GM19372 (cell line): ENCODE data around the gene ABCA13.

ENCODE experiments used
- ATAC-seq: cut with Tn5 transposase; IDR thresholded peaks from one replicate; pipeline ENCODE4 v1.9.1; 2021; ENCODE audit warnings: mild to moderate bottlenecking, low read depth, moderate library complexity; ENCODE audit not compliant: unreplicated experiment

ABCA13 gene

GRCh38 chr7:48363174-48363573 lies 191.9 kb downstream of the ABCA13 start:
- ATAC-seq: no peak

- ATAC-seq: no peak
Observed at GRCh38 chr7:48365010-48365409, 193.8 kb downstream of the ABCA13 start.

GRCh38 chr7:48366096-48366495 lies 194.8 kb downstream of the ABCA13 start:
- no peak for ATAC-seq

GRCh38 chr7:48376263-48376662 lies 205.0 kb downstream of the ABCA13 start:
- ATAC-seq: no peak

- ATAC-seq: no peak
Observed at GRCh38 chr7:48380921-48381320, 209.7 kb downstream of the ABCA13 start.

GRCh38 chr7:48381571-48381970 lies 210.3 kb downstream of the ABCA13 start:
- no peak for ATAC-seq

- ATAC-seq: no peak
Observed at GRCh38 chr7:48384180-48384752, 213.0 kb downstream of the ABCA13 start.

- ATAC-seq: no peak
Observed at GRCh38 chr7:48387932-48388331, 216.7 kb downstream of the ABCA13 start.

GRCh38 chr7:48388911-48389310 lies 217.7 kb downstream of the ABCA13 start:
- ATAC-seq: no peak

GRCh38 chr7:48389977-48390376 lies 218.7 kb downstream of the ABCA13 start:
- ATAC-seq: no peak

- no peak for ATAC-seq
Observed at GRCh38 chr7:48390388-48391327, 219.4 kb downstream of the ABCA13 start.

GRCh38 chr7:48398191-48398590 lies 226.9 kb downstream of the ABCA13 start:
- no peak for ATAC-seq

- ATAC-seq: no peak
Observed at GRCh38 chr7:48402721-48403120, 231.5 kb downstream of the ABCA13 start.

GRCh38 chr7:48408731-48409130 lies 237.5 kb downstream of the ABCA13 start:
- no peak for ATAC-seq

- no peak for ATAC-seq
Observed at GRCh38 chr7:48411619-48412018, 240.4 kb downstream of the ABCA13 start.

- no peak for ATAC-seq
Observed at GRCh38 chr7:48414011-48414732, 242.9 kb downstream of the ABCA13 start.

GRCh38 chr7:48416327-48416908 lies 245.2 kb downstream of the ABCA13 start:
- no peak for ATAC-seq

- ATAC-seq: no peak
Observed at GRCh38 chr7:48419401-48419800, 248.1 kb downstream of the ABCA13 start.

- ATAC-seq: no peak
Observed at GRCh38 chr7:48420206-48420605, 248.9 kb downstream of the ABCA13 start.

GRCh38 chr7:48421357-48421756 lies 250.1 kb downstream of the ABCA13 start:
- ATAC-seq: no peak

GRCh38 chr7:48424731-48425130 lies 253.5 kb downstream of the ABCA13 start:
- ATAC-seq: no peak
